Neural cell (in vitro differentiated cells): Measurements from ENCODE around the gene ADAMTS2.

Experiments used
- EP300 ChIP-seq: fragments of 450-650 bp; conservative IDR thresholded peaks from 2 replicates; pipeline ENCODE4 v1.6.1; 2014; ENCODE audit warnings: antibody characterized with exemption, mild to moderate bottlenecking, moderate library complexity; ENCODE audit not compliant: poor library complexity, severe bottlenecking
- EZH2 ChIP-seq: fragments of 200-600, 300-800 bp; shearing (Covaris generic), sonication (generic); IDR thresholded peaks from 2 replicates; pipeline ENCODE4 v1.6.1; 2014; ENCODE audit warnings: antibody characterized with exemption, low read length, borderline replicate concordance, mild to moderate bottlenecking; ENCODE audit not compliant: insufficient read depth, poor library complexity, severe bottlenecking
- RAD21 ChIP-seq: fragments of 450-650 bp; conservative IDR thresholded peaks from 2 replicates; pipeline ENCODE4 v1.6.1; 2014; ENCODE audit warnings: antibody characterized with exemption, mild to moderate bottlenecking, moderate library complexity
- TF ChIP-seq, protein P1 (sequence below): fragments of 450-650 bp; IDR thresholded peaks from 2 replicates; pipeline ENCODE4 v1.5.1; 2014; ENCODE audit warnings: antibody characterized with exemption, mild to moderate bottlenecking, moderate library complexity; ENCODE audit not compliant: poor library complexity, severe bottlenecking

GRCh38 chr5:179347581-179347980, 2.3 kb upstream of the ADAMTS2 start:
- TF ChIP-seq EP300, result no peak
- TF ChIP-seq, protein P1, sequence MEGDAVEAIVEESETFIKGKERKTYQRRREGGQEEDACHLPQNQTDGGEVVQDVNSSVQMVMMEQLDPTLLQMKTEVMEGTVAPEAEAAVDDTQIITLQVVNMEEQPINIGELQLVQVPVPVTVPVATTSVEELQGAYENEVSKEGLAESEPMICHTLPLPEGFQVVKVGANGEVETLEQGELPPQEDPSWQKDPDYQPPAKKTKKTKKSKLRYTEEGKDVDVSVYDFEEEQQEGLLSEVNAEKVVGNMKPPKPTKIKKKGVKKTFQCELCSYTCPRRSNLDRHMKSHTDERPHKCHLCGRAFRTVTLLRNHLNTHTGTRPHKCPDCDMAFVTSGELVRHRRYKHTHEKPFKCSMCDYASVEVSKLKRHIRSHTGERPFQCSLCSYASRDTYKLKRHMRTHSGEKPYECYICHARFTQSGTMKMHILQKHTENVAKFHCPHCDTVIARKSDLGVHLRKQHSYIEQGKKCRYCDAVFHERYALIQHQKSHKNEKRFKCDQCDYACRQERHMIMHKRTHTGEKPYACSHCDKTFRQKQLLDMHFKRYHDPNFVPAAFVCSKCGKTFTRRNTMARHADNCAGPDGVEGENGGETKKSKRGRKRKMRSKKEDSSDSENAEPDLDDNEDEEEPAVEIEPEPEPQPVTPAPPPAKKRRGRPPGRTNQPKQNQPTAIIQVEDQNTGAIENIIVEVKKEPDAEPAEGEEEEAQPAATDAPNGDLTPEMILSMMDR, result no peak
- no peak for TF ChIP-seq EZH2
- TF ChIP-seq RAD21, result no peak
